ENCODE data around the gene RBM25. TPM values are rescaled to one million over a fixed set of nuclear protein-coding genes. Genes with fewer than 3 reads are reported as not detected.
A peak's percentile ranks its signal among the peaks of the same experiment; 100 is the strongest.

RBM25 gene
- total RNA-seq, 6 donors from 2014 or later: 53.8 to 320 (median 68.9) TPM

DNA sequence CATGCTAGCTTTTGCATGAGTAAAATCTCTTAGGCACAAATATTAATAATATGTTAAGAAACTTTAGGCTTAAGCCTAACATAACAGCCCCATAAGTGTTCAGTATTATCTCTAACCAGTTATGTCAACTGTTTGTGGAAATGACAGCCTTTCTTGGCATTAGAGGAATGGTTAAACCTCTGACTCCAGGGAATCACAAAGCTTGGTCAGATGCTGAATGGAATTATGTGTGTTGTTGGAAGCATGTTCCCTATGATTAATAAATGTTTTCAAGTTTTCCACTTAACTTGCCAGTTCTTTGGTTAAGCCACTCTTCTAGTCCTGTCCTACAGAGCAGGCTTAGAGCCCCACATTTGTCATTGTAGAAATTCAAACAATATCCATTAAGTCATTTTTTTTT, 94.9 kb downstream of the RBM25 start:
- TF ChIP-seq CTCF (IDR thresholded peaks at IDR 0.05) (no peak), EP300 (IDR thresholded peaks at IDR 0.05) (no peak), POLR2A (IDR thresholded peaks at IDR 0.05) (no peak), POLR2AphosphoS5 (IDR thresholded peaks at IDR 0.05) (no peak)
- no peaks in the 10 kb centered on the region for H3K4me1 ChIP-seq
- peaks cover 21 to 95% (median 42%) of the 10 kb centered on the region in 4 donors for H3K36me3 ChIP-seq
- H3K9me3 ChIP-seq: no peaks in the 10 kb centered on the region
- H3K27ac ChIP-seq: no peak overlapping the region
- no peak overlapping the region for H3K4me3 ChIP-seq
- ATAC-seq (ENCODE audit: low FRiP score in 2 of 2) (peak in 1 of 2 donors; percentile 83), DNase-seq (no peak)
- no peaks in the 10 kb centered on the region for H3K27me3 ChIP-seq

DNA sequence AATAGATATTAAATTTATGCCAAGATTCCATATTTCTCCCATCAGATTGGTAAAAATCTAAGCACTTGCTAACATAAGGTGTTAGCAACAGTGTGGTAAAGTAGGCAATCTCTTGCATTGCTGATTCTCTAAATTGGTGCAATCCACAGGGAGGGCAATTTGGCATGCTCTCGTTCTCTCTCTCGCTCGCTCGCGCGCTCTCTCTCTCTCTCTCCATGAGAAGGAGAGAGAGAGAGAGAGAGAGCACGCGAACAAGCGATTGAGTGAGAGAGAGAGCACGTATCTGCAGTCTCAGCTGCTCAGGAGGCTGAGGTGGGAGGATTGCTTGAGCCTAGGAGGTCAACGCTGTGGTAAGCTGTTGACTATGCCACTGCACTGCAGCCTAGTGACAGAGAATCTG, 103.9 kb downstream of the RBM25 start:
- Histone ChIP-seq H3K4me3 (no peak overlapping the region), H3K9me3 (no peaks in the 10 kb centered on the region), H3K36me3 (peaks cover 11 to 85% (median 34%) of the 10 kb centered on the region in 4 donors), H3K4me1 (no peaks in the 10 kb centered on the region), H3K27me3 (no peaks in the 10 kb centered on the region), H3K27ac (no peak overlapping the region)
- 92 to 96% methylated on average over 11 of the region's 11 CpGs for WGBS, 2 donors
- TF ChIP-seq CTCF (IDR thresholded peaks at IDR 0.05): no peak
- DNase-seq (no peak), ATAC-seq (ENCODE audit: low FRiP score in 2 of 2) (no peak)

DNA sequence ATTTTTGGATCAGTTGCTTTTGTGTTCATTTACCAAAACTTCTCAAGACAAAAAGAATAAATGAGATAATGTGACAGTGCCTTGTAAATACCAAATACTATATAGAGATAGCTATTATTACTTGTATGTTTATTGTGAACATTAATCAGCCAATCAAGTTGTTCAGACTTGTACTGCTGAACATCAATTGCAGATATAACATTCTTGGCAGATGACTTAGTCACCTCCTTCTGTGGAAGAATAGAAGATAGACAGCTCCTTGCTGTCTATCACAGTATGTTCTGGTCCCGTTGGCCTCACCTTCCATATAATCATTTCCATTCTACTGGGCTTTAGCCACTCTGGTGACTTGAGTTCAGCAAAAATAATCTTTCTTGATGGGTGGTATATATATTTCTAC, 108.1 kb downstream of the RBM25 start:
- DNase-seq: no peak
- no peaks in the 10 kb centered on the region for H3K27me3 ChIP-seq
- H3K9me3 ChIP-seq: no peaks in the 10 kb centered on the region
- no peak overlapping the region for H3K4me3 ChIP-seq
- H3K27ac ChIP-seq: no peak overlapping the region
- TF ChIP-seq POLR2AphosphoS5 (IDR thresholded peaks at IDR 0.05) (no peak), POLR2A (IDR thresholded peaks at IDR 0.05) (no peak), CTCF (IDR thresholded peaks at IDR 0.05) (no peak), EP300 (IDR thresholded peaks at IDR 0.05) (no peak)
- peaks cover 18 to 90% (median 39%) of the 10 kb centered on the region in 4 donors for H3K36me3 ChIP-seq
- H3K4me1 ChIP-seq: no peaks in the 10 kb centered on the region
- ATAC-seq (ENCODE audit: low FRiP score in 2 of 2): no peak
- 89 to 96% methylated on average over 1 of the region's 1 CpG for WGBS, 2 donors

GRCh38 chr14:73167727-73168126, 109.4 kb downstream of the RBM25 start:
- 87 to 93% methylated on average over 4 of the region's 4 CpGs for WGBS, 2 donors
- no peak for ATAC-seq (ENCODE audit: low FRiP score in 2 of 2)

More at GRCh38 chr14:73167727-73168126, 109.4 kb downstream of the RBM25 start:
- DNase-seq: no peak
- Histone ChIP-seq H3K36me3 (peaks cover 20 to 95% (median 41%) of the 10 kb centered on the region in 4 donors), H3K4me3 (no peak overlapping the region), H3K27ac (no peak overlapping the region), H3K9me3 (no peaks in the 10 kb centered on the region), H3K4me1 (no peaks in the 10 kb centered on the region), H3K27me3 (no peaks in the 10 kb centered on the region)
- TF ChIP-seq CTCF (IDR thresholded peaks at IDR 0.05): no peak
- no peak for TF ChIP-seq EP300 (IDR thresholded peaks at IDR 0.05)
- no peak for TF ChIP-seq POLR2AphosphoS5 (IDR thresholded peaks at IDR 0.05)
- TF ChIP-seq POLR2A (IDR thresholded peaks at IDR 0.05): no peak

Measured in upper lobe of left lung (tissue), 6 donors.